OCI-M2 (cell line): Measurements from ENCODE around the gene ACTN4.

ENCODE experiments used
- DNase-seq: peaks from one replicate; lab custom pipeline; 2025; ENCODE audit not compliant: unreplicated experiment; lab: John Stamatoyannopoulos, UW

Gene ACTN4

DNA sequence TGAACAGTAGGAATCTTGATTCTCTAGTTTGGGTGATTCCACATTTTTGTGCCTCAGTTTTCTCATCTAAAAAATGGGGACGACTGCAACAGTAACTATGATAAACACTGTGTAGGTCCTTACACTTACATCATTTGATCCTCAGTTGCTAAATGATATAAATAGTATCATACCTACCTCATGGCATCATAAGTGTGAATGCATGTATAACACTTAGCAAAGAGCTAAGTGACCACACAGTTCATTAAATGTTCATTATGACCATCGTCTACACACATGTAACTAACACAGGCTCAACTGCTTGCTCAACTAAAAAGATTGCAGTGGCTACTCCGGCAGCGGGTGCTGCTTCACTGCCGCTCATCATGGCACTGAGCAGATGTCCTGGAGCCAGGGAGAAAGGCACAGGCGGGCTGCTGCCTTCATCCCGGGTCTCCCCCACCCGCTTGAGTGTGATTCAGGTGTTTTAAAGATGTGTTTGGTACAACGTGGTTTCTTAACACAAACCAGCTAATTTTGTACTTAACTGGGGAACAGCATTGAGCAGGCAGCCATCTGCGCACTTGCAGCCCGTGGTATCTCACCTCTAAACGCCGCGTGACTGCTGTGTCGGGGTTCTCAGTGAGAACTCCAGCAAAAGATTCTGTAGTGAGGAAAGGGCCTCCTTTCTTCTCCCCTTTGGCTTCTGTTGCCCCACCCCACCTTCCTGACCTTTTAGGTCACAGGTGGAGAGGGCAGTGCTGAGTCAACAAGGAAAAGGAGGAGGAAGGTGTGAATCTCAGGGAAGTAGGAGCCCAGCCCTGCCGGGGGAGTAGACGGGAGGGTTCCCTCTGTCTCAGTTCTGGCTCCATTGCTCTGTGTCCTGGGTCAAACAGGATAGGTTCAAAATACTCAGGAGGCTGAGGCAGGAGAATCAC lies 11.7 kb upstream of the ACTN4 start:
- no peak for DNase-seq

- DNase-seq = no peak
Measured at GRCh38 chr19:38638461-38638860, 9.0 kb upstream of the ACTN4 start.

GRCh38 chr19:38639679-38640078 lies 7.8 kb upstream of the ACTN4 start:
- no peak for DNase-seq

DNA sequence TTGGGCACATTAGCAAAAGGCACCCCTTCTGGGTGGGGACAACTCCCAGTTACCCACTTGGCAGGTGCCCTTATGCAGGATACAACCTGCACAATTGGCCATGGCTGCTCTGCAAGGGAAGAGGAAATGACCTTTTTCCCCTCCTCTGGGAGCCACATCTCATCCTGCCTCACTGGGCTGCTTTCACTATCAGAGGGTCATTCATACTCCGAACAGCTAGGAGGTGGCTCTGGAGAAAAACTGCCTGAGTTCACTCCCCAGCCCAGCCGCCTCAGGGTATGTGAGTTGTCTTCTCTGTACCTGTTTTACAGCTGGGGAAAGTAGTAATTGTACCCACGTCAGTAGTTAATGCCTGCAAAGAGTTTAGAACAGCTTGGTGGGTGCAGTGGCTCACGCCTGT lies 7.1 kb upstream of the ACTN4 start:
- DNase-seq = no peak

DNA sequence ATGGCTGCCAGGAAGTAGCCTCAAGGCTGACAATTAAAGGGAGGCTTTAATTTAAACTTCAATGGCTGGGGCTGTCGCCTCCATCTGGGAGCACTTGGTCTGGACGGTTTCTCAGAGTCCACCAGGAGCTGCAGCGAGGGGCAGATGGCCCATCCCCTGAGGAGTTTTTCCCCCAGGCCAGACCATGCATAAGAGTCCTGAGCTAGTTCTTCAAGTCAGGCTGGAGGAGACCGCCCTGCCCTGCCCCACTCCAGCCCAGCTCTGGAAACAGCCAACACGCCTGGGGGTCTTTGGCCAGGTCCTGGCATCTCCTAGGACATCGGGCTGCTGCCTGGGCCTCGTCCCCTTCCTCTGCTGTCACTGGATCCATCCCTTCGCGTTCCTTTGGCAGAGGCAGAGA lies 5.3 kb upstream of the ACTN4 start:
- DNase-seq = no peak

DNA sequence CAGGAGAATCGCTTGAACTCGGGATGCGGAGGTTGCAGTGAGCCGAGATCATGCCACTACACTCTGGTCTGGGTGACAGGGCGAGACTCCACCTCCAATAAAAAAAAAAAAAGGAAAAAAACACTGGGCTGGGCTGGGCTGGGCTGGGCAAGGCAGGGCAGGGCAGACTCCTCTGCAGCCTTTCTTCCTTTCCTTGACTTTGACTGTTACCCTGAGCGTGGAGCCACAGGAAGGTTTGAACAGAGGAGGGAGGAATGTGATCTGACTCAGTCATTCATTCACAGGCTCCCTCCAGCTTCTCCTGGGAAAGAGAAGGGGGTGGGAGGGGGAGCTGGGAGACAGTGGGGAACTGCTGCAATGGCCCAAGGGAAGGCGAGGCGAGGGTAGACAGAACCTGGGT lies 2.7 kb upstream of the ACTN4 start:
- DNase-seq = no peak

GRCh38 chr19:38647966-38648768 lies 718 bp downstream of the ACTN4 start:
- no peak for DNase-seq

DNA sequence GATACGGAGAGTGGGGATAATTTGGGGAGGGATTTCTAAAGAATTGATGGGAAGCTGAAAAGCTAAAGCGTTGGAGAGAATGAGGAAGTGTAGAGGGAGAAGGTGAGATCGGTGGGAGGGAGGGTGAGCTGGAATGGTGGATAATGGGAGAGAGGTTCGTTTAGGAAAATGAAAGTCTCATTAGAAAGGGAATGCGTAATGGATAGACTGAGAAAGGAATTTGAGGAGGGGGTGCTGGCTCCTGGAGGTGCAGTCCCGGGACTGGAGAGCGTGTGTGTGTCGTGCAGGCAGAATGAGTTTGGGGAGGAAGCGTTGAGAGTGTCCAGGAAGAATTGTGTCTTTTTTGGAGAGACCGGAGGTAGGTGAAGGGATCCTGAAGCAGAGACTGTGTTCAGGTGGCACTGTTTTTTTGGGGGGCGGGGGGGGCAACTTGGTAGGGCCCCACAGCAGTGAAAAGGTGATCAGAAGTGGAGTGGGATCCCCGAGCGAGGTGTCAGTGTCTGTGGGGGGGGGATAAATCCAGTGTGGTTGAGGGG lies 1.4 kb downstream of the ACTN4 start:
- DNase-seq = no peak

- DNase-seq = no peak
Measured at GRCh38 chr19:38649305-38650171, 2.1 kb downstream of the ACTN4 start.

GRCh38 chr19:38650172-38650775 lies 2.8 kb downstream of the ACTN4 start:
- no peak for DNase-seq

- DNase-seq = no peak
Measured at GRCh38 chr19:38650911-38651584, 3.6 kb downstream of the ACTN4 start.

DNA sequence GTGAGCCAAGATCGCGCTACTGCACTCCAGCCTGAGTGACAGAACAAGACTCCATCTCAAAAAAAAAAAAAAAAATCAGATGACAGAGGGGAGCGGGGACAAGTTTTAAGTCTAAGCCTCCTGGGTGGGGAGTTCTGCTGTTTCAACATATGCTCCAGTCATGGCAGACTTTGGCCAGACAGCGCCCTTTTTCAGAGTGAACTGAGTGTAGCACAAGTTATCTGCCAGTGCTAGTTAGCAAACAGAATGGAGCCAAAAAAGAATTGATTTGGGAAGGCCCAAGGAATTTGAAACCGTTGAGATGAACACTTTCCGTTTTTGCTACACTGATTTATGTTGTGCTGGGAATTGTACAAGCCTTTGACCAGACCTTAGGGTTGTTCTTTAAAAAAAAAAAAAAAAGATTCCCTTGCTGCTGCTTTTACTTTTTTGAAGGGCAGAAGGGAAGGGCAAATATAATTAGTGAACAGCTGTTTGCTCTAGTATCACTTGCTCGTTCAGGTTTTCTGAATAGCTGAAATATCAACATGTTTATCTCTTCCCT lies 5.7 kb downstream of the ACTN4 start:
- DNase-seq = no peak

DNA sequence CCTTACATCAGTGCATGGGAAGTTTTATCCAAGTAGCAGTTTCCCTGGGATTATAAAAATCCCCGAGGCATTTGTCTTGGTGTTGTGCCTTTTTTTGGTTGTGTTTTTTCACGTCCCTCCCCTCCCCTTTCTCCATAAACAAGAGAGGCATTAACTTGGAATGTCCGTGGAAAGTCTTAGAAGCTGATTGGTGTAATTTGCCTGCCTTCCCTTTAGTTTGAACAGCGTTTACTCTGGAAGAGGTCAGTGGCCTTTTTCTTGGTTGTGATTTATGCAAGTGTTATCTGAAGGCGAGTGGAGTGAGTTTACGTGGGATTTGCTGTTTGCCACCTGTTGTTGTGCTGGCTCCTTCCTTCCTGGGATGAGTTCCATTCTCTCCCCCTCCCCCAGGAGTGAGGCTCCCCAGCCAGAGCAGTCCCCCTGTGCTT lies 7.2 kb downstream of the ACTN4 start:
- no peak for DNase-seq

GRCh38 chr19:38655148-38655824 lies 7.8 kb downstream of the ACTN4 start:
- DNase-seq = no peak

DNA sequence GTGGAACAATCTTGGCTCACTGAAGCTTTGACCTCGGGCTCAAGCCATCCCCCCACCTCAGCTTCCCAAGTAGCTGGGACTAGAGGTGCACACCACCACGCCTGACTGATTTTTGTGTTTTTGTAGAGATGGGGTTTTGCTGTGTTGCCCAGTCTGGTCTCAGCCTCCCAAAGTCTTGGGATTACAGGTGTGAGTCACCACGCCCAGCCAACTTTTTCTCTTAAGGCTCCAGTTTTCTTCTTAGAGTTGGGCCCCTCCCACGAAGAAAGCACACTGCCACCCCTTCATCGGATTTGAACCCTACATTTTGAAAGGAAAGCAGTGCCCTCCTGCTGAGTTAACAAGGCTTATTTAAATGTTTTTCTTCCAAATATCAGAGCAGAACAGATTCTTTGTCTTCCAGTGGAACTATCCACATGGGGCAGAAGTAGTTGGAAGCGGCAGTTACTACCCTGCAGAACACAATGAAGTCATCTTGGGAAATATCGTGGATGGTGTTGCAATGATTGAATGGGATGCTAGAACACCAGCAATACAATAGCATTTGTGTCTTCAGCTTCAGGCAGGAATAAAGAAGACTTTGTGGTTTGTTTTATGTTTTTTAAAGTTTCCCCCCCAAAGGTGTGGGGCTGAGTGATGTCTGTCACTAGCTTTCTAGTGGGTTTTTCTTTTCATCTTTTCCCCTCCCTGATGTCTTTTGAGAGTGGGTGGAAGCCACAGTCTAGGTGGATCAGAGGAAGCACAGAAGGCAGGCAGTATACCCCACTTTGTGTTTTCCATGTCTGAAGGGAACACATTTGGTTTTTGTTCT lies 8.9 kb downstream of the ACTN4 start:
- no peak for DNase-seq

- no peak for DNase-seq
Measured at GRCh38 chr19:38657633-38658222, 10.3 kb downstream of the ACTN4 start.

DNA sequence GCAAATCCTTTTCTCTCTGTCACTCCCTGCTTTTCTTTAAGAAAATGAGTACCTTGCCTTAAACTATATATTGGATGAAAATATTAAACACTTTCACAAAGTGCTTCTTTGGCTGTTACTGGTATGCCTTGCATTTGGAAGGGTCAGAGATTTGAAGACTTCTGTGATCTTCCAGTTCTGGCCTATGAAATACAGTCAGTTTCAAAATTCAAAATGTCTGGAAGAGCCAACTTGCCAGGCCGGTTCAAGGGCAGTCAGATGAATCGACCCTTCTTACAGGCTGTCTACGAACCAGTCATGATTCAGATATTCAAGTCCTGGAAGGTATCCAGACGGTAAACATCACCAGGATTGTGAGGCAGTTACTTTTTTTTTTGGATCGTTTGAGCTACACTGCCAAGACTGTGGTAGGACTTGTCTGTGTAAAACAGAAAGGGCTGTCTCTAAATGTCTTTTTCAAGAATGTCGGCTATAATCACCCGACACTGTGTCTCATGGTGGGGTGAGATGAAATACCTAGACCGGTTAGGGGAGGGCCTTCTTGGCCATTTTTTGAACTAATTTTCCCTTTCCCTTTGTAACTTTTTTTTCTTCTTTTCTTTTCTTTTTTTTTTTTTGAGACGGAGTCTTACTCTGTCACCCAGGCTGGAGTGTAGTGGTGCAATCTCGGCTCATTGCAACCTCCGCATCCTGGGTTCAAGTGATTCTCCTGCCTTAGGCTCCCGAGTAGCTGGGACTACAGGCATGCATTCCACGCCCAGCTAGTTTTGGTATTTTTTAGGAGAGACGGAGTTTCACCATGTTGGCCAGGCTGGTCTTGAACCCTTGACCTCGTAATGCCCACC lies 11.2 kb downstream of the ACTN4 start:
- DNase-seq = no peak
